Measurements from ENCODE around the gene PLGLB1.
"Not testable (repeated sequence)": the region's sequence is repeated elsewhere in the genome, so short reads cannot be mapped to it uniquely, and the experiment has no call there.

The PLGLB1 gene

GRCh38 chr2:87021744-87022143 is at the start of gene PLGLB1:
PLGLB1 (minus strand) TSS chr2:87021844; CDS start chr2:87021783, 61 bp downstream.
- not testable (repeated sequence) for DNase-seq

GRCh38 chr2:87064305-87064704 is 42.7 kb upstream of the PLGLB1 start:
- not testable (repeated sequence) for DNase-seq

- not testable (repeated sequence) for DNase-seq
These were observed 41.8 kb upstream of the PLGLB1 start for GRCh38 chr2:87063431-87063830.

- not testable (repeated sequence) for DNase-seq
These were observed 39.9 kb upstream of the PLGLB1 start for GRCh38 chr2:87061519-87061918.

- not testable (repeated sequence) for DNase-seq
These were observed 36.0 kb upstream of the PLGLB1 start for GRCh38 chr2:87057606-87058005.

GRCh38 chr2:87056843-87057242 is 35.2 kb upstream of the PLGLB1 start:
- DNase-seq: not testable (repeated sequence)

GRCh38 chr2:87056435-87056834 is 34.8 kb upstream of the PLGLB1 start:
- DNase-seq: not testable (repeated sequence)

GRCh38 chr2:87054375-87054774 is 32.7 kb upstream of the PLGLB1 start:
- peak in 1 of 2 donors; percentile 22 for DNase-seq

GRCh38 chr2:87041321-87041978 is 19.8 kb upstream of the PLGLB1 start:
- peak in 1 of 2 donors; percentile 52 for DNase-seq

GRCh38 chr2:87028607-87029006 is 7.0 kb upstream of the PLGLB1 start:
- DNase-seq: not testable (repeated sequence)

GRCh38 chr2:87026816-87027215 is 5.2 kb upstream of the PLGLB1 start:
- DNase-seq: not testable (repeated sequence)

GRCh38 chr2:87025927-87026326 is 4.3 kb upstream of the PLGLB1 start:
- DNase-seq: not testable (repeated sequence)

GRCh38 chr2:87023988-87024615 is 2.5 kb upstream of the PLGLB1 start:
- DNase-seq: not testable (repeated sequence)

- not testable (repeated sequence) for DNase-seq
These were observed 601 bp downstream of the PLGLB1 start for GRCh38 chr2:87021043-87021442.

- DNase-seq: not testable (repeated sequence)
These were observed 2.6 kb downstream of the PLGLB1 start for GRCh38 chr2:87019053-87019452.

- DNase-seq: not testable (repeated sequence)
These were observed 7.0 kb downstream of the PLGLB1 start for GRCh38 chr2:87014489-87015169.

GRCh38 chr2:87004398-87004797 is 17.2 kb downstream of the PLGLB1 start:
- DNase-seq: not testable (repeated sequence)
